EH (cell line): ENCODE data around the gene SEL1L3.

Experiments
- DNase-seq: peaks from one replicate; pipeline ENCODE4 v3.0.0-alpha.2; 2015; ENCODE audit warnings: low read depth

Gene SEL1L3

GRCh38 chr4:25743971-25744370, 118.8 kb downstream of the SEL1L3 start:
- DNase-seq: peak; percentile 7

DNA sequence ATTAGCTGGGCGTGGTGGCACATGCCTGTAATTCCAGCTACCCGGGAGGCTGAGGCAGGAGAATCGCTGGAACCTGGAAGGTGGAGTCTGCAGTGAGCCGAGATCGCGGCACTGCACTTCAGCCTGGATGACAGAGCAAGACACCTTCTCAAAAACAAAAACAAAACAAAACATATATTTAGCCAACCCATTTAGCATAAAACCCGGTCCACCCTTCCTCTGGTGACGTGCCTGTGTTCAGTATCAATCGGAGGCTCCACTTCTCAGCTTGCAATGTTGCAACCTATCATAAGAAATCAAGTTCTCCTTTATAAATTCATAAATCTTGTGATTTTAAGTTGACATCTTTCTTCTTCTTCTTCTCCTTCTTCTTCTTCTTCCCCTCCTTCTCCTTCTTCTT, 133.2 kb downstream of the SEL1L3 start:
- no peak for DNase-seq

GRCh38 chr4:25728886-25729285, 133.9 kb downstream of the SEL1L3 start:
- no peak for DNase-seq

DNA sequence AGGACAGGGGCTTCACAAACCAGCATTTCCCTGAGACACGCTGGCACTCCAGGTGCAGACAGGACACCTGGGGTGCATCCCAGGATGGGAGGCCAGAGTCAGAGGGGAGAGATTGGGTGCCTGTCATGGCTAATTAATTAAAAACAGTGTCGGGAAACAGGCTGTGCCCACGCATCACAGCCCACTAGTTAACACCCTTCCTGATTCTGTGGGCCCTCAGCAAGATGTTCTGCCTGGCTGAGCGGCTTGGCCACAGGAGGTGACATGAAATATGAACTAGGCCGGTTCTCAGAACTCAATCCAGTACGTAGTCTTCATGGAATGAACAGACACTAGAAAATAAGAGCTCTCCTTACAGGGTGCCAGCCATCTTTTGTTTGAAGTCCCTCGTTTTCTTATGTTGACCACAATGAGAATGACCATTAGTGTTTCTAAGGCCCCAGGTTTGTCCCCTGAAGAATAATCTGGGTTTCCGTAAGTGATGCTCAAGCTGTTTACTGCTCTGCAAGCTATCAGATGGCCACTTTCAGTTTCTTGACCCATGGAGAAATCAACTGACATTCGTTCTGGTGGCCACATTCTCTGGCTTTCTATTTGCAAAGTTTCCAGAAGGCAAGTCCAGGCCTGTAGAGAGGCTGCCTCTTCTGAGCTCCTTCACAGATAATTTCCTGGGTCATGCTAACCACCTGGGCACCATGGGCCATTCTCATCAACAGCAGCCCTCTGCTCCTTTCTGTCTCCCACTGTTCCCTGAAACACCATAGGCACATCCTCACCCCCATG, 134.9 kb downstream of the SEL1L3 start:
- no peak for DNase-seq

DNA sequence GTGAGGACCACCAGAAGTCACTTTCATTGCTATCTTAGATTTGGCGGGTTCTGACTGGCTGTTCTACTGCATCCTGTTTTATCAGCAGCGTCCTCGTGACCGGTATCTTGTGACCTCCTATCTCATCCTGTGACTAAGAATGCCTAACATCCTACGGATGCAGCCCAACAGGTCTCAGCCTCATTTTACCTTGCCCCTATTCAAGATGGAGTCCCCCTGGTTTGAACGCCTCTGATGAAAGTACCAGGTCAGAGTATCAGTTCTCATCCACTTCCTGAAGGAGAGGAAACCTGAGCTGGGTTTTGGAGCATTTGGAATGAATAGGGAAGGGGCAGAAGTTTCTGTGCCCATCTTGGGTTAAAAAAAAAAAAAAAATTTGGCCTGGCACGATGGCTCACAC, 136.9 kb downstream of the SEL1L3 start:
- DNase-seq: no peak

DNA sequence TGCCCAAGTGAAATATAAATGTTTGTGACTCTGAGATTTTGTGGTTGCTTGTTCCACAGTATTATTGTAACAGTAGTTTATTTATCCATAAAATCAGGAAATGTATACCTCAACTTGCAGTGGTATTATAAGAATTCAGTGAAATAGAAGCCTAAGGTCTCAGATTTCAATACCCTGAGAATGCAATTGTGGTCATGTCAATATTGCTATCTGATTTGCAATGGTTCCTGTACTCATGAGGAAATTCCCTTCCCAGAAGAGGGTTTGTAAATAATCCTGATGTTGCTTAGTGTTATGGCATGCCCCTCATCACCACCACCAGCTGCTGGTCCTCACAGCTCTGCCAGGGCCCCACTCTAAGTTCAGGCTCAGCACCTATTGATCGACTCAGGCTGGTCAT, 139.4 kb downstream of the SEL1L3 start:
- no peak for DNase-seq

DNA sequence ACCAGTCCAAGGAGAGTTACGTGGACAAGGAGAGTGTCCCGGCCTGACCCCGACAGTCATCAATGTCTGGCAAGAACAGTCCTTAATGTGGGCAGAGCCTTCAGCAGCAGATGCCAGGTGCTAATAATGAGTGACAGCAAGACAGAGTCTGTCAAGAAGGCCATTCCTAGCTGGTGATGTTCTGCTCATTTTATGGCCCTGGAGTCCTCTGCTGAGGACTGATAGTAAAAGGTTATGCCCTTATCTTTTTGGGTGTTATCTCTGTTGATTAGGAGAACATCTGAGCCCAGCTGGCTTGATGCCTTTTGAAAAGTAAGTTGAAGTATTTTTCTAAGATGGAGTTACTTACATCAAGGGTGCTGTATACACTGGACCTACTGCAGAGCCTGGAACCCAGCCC, 139.8 kb downstream of the SEL1L3 start:
- DNase-seq: no peak

- DNase-seq: no peak
Observed at GRCh38 chr4:25713812-25714211, 149.0 kb downstream of the SEL1L3 start.

DNA sequence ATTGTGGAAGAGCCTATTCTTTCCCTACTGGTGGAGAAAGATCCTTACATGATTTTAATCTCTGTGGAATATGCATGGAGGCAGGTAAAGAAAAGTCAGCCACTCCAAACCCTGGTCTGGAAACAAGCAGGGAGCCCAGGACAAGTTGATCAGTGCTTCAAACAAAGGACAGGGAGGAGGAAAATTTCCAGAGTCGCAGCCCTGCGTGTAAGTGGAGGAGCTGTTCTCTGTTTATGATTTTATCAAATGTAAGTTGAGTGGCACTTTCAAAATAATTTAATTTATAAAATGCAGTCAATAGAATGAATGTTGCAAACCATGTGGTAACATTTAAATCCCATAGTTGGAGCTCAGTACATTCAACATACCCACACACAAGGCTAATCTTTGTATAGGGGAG, 150.2 kb downstream of the SEL1L3 start:
- DNase-seq: no peak

DNA sequence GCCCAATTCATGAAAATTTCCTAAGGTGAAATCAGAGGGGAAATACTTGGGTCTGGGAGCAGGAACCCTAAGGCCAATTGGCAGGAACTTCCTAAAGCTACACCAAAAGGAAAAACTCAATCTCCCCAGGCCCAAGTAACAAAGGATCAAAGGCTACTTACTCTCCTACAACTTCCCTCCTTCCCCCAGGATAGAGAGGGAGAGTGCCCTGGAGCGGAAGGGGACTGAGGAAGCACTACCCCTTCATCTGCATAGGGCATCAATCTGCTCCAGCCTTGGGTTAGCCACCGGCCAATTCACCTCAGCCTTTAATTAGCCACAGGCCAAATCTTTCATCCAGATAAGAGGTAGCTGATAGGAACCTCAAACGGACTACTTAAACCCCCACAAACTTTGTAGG, 152.2 kb downstream of the SEL1L3 start:
- no peak for DNase-seq

DNA sequence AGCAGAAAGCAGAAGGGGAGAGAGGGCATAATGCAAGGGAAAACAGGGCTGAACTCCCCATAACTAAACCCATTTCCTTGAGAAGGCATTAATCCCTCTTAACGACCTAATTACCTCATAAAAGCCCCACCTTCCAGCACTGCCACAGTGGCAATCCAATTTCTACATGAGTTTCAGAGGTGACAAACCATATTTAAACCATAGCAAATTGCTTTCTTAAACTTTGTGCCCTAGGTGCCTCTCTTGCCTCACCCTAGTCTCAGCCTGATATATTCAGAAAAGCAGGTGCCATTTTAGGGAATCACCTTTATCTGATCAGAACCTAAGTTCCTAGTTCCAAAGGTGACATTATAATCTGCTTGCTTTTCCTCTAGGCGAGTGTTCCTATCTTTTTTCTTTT, 158.3 kb downstream of the SEL1L3 start:
- DNase-seq: no peak

DNA sequence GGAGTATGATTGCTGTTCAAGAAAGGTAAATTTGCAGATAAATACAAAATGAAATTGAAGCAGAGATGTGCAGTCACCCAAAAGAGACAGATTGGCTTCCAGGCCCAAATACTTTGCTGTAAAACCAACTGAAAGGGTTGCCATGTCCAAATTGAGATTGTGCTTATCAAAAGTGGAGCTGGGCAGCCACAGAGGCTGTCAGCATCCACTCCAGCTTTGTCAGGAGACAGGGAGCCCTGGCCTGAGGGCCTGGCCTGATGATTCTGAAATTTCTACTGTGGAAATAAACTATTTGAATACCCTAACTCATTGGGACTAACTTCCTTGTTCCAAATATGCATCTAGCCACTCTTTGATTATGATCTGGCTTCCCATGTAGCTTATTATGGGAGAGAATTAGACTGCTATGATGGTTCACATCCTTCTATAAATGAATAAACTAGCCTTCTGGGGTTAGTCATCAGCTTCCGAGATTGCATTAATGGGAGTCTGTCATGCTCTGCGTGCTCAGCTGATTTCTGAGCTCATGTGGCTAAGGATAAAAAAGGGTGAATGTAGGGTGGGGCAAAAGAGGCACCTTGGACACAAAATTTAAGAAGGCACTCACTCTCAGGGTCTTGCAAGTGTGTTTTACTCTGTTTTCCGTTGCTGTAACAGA, 158.9 kb downstream of the SEL1L3 start:
- peak; percentile 60 for DNase-seq

DNA sequence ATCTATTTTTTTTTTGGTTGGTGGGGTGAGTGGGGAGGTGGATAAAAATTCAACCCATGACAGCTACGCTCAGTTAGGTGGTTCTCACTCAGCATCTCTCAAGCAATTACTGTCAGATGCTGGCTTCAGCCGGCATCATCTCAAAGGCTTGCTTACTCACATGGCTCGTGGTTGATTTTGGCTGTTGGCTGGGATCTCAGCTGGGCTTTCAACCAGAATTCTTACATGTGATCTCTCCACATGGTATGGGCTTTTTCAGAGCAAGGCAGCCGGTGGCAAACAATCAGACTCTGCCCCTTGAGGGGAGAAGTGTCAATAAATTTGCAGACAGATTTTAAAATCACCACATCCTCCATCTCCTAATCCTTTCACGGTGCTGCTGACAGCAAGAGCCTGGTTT, 159.9 kb downstream of the SEL1L3 start:
- DNase-seq: peak; percentile 75

- no peak for DNase-seq
Observed at GRCh38 chr4:25700661-25701060, 162.1 kb downstream of the SEL1L3 start.

- no peak for DNase-seq
Observed at GRCh38 chr4:25697516-25697915, 165.3 kb downstream of the SEL1L3 start.
